Mesenchymal stem cell (in vitro differentiated cells and primary cell): Measurements from ENCODE around the gene FXYD6.
A peak's percentile ranks its signal among the peaks of the same experiment; 100 is the strongest.

Source experiments
- DNase-seq: peaks from one replicate; pipeline ENCODE4 v3.0.0-alpha.2; 2013
- H2AFZ ChIP-seq: one replicate; pipeline ENCODE4 v1.6.1; 2013; ENCODE audit warnings: low read depth, mild to moderate bottlenecking, control low read depth, inconsistent platforms, low read length, moderate library complexity
- H2AK5ac ChIP-seq: 2 replicates; pipeline ENCODE4 v1.6.1; 2013; ENCODE audit warnings: low read length, moderate library complexity, mild to moderate bottlenecking, inconsistent platforms; ENCODE audit not compliant: severe bottlenecking
- H2BK120ac ChIP-seq: one replicate; pipeline ENCODE4 v1.6.1; 2013; ENCODE audit warnings: low read depth, mild to moderate bottlenecking, inconsistent platforms, low read length, moderate library complexity
- H2BK12ac ChIP-seq, 2 experiments: one replicate each; pipeline ENCODE4 v1.6.1; 2013; ENCODE audit warnings: inconsistent platforms in 2 of 2, low read length in 2 of 2, mild to moderate bottlenecking in 2 of 2, moderate library complexity in 2 of 2, control low read depth in 1 of 2
- H2BK15ac ChIP-seq: one replicate; pipeline ENCODE4 v1.6.1; 2013; ENCODE audit warnings: mild to moderate bottlenecking, low read depth, inconsistent platforms; ENCODE audit not compliant: poor library complexity, severe bottlenecking
- H2BK5ac ChIP-seq: 2 replicates; pipeline ENCODE4 v1.6.1; 2013; ENCODE audit warnings: low read depth, mild to moderate bottlenecking, low read length, control low read depth, inconsistent platforms; ENCODE audit not compliant: poor library complexity, severe bottlenecking
- H3K14ac ChIP-seq, 2 experiments: one replicate each; pipeline ENCODE4 v1.6.1; 2013; ENCODE audit warnings: inconsistent platforms in 2 of 2, low read length in 2 of 2, control low read depth in 1 of 2, mild to moderate bottlenecking in 1 of 2, moderate library complexity in 1 of 2
- H3K18ac ChIP-seq, 2 experiments: one replicate each; pipeline ENCODE4 v1.6.1; 2013; ENCODE audit warnings: inconsistent platforms in 2 of 2, low read length in 2 of 2, control low read depth in 1 of 2, low read depth in 1 of 2, mild to moderate bottlenecking in 1 of 2
- H3K23ac ChIP-seq, 2 experiments: one replicate each; pipeline ENCODE4 v1.6.1; 2013; ENCODE audit warnings: inconsistent platforms in 2 of 2, low read length in 2 of 2, mild to moderate bottlenecking in 2 of 2, moderate library complexity in 2 of 2, control low read depth in 1 of 2
- H3K27ac ChIP-seq: 2 replicates; pipeline ENCODE4 v1.5.1; 2013; ENCODE audit warnings: mild to moderate bottlenecking, moderate library complexity, low read length, control low read depth, inconsistent platforms; ENCODE audit not compliant: poor library complexity, severe bottlenecking
- H3K27me3 ChIP-seq, 2 experiments: 2 replicates each; pipeline versions ENCODE4 v1.6.1 to v1.7.0; 2013; ENCODE audit warnings: low read length in 2 of 2, mild to moderate bottlenecking in 2 of 2, moderate library complexity in 2 of 2, control low read depth in 1 of 2, inconsistent platforms in 1 of 2; ENCODE audit not compliant: control insufficient read depth in 1 of 2, insufficient read depth in 1 of 2
- H3K36me3 ChIP-seq, 2 experiments: 2 replicates each; pipeline versions ENCODE4 v1.6.1 to v1.7.0; 2013; ENCODE audit warnings: low read length in 2 of 2, control low read depth in 1 of 2, inconsistent platforms in 1 of 2, low read depth in 1 of 2, mild to moderate bottlenecking in 1 of 2; ENCODE audit not compliant: insufficient read depth in 2 of 2, control insufficient read depth in 1 of 2
- H3K4ac ChIP-seq, 2 experiments: one replicate each; pipeline ENCODE4 v1.6.1; 2013; ENCODE audit warnings: inconsistent platforms in 2 of 2, low read length in 2 of 2, mild to moderate bottlenecking in 2 of 2, moderate library complexity in 2 of 2, control low read depth in 1 of 2, low read depth in 1 of 2
- H3K4me1 ChIP-seq: 2 replicates; pipeline ENCODE4 v1.6.1; 2013; ENCODE audit warnings: low read depth, low read length, control low read depth; ENCODE audit not compliant: control insufficient read depth, insufficient read depth
- H3K4me2 ChIP-seq: 2 replicates; pipeline ENCODE4 v1.6.1; 2013; ENCODE audit warnings: low read length, mild to moderate bottlenecking, inconsistent platforms; ENCODE audit not compliant: poor library complexity, severe bottlenecking
- H3K4me3 ChIP-seq, 2 experiments: 2 replicates each; pipeline versions ENCODE4 v1.5.1 to v1.7.0; 2013; ENCODE audit warnings: low read length in 2 of 2, mild to moderate bottlenecking in 2 of 2, control low read depth in 1 of 2, low read depth in 1 of 2; ENCODE audit not compliant: insufficient read depth in 1 of 2
- H3K79me1 ChIP-seq: replicated peaks from 2 replicates; pipeline ENCODE4 v1.6.1; 2013; ENCODE audit warnings: mild to moderate bottlenecking, control low read depth, low read length, inconsistent platforms; ENCODE audit not compliant: poor library complexity, severe bottlenecking
- H3K9ac ChIP-seq: 2 replicates; pipeline ENCODE4 v1.7.0; 2013; ENCODE audit warnings: mild to moderate bottlenecking, low read length, moderate library complexity
- H3K9me3 ChIP-seq: 2 replicates; pipeline ENCODE4 v1.7.0; 2013; ENCODE audit warnings: mild to moderate bottlenecking, low read length; ENCODE audit not compliant: control insufficient read depth
- H4K8ac ChIP-seq: one replicate; pipeline ENCODE4 v1.6.1; 2013; ENCODE audit warnings: inconsistent platforms, mild to moderate bottlenecking, low read length, moderate library complexity
- H4K91ac ChIP-seq: one replicate; pipeline ENCODE4 v1.6.1; 2013; ENCODE audit warnings: mild to moderate bottlenecking, low read length, inconsistent platforms
- WGBS: methylation state at CpG from one replicate; pipeline ENCODE4 v1.1.7; 2013; ENCODE audit warnings: mixed read lengths; 5-methylcytosine and 5-hydroxymethylcytosine counted together

Gene FXYD6

GRCh38 chr11:117830674-117831351 lies 45.6 kb downstream of the FXYD6 start:
- Histone ChIP-seq H3K9me3 (no peaks in the 10 kb centered on the region), H3K4me2 (no peak overlapping the region), H2AK5ac (peak overlapping the region; percentile 83), H2AFZ (no peak overlapping the region), H3K9ac (no peak overlapping the region), H3K14ac (no peak overlapping the region), H3K27me3 (peaks cover 0 to 74% of the 10 kb centered on the region in 2 experiments), H4K91ac (no peak overlapping the region), H3K23ac (no peak overlapping the region), H2BK5ac (no peak overlapping the region), H2BK120ac (peak overlapping the region; percentile 51), H3K4me3 (no peak overlapping the region), H4K8ac (no peak overlapping the region), H3K4me1 (peaks cover 56% of the 10 kb centered on the region), H3K79me1 (peaks cover 4% of the 10 kb centered on the region), H3K36me3 (peaks cover 0 to 9% of the 10 kb centered on the region in 2 experiments), H3K27ac (no peak overlapping the region), H2BK15ac (no peak overlapping the region), H2BK12ac (no peak overlapping the region), H3K4ac (no peak overlapping the region), H3K18ac (no peak overlapping the region)
- WGBS, result 92% methylated on average over 6 of the region's 6 CpGs
- no peak for DNase-seq

- Histone ChIP-seq H3K4me3 (no peak overlapping the region), H2BK15ac (no peak overlapping the region), H3K23ac (no peak overlapping the region), H3K9me3 (no peaks in the 10 kb centered on the region), H3K79me1 (peaks cover 4% of the 10 kb centered on the region), H2AFZ (no peak overlapping the region), H4K8ac (no peak overlapping the region), H3K27me3 (peaks cover 0 to 75% of the 10 kb centered on the region in 2 experiments), H2AK5ac (peak overlapping the region; percentile 69), H2BK120ac (no peak overlapping the region), H2BK5ac (peak overlapping the region; percentile 49), H3K36me3 (peaks cover 0 to 7% of the 10 kb centered on the region in 2 experiments), H3K14ac (no peak overlapping the region), H4K91ac (peak overlapping the region; percentile 18), H3K9ac (no peak overlapping the region), H2BK12ac (peak overlapping the region; percentile 38 to 48), H3K4ac (no peak overlapping the region), H3K4me2 (no peak overlapping the region), H3K27ac (peak overlapping the region; percentile 26), H3K4me1 (peaks cover 63% of the 10 kb centered on the region), H3K18ac (peak overlapping the region in 1 of 2 experiments; percentile 52)
- no peak for DNase-seq
- WGBS, result 85% methylated on average over 14 of the region's 14 CpGs
These were observed 46.4 kb downstream of the FXYD6 start for GRCh38 chr11:117830072-117830471.

GRCh38 chr11:117829369-117829725 lies 47.1 kb downstream of the FXYD6 start:
- Histone ChIP-seq H3K9ac (no peak overlapping the region), H4K8ac (peak overlapping the region; percentile 86), H3K18ac (peak overlapping the region; percentile 52 to 93), H3K36me3 (peaks cover 0 to 3% of the 10 kb centered on the region in 2 experiments), H3K4me1 (peaks cover 68% of the 10 kb centered on the region), H3K79me1 (peaks cover 4% of the 10 kb centered on the region), H2BK15ac (no peak overlapping the region), H3K14ac (no peak overlapping the region), H2BK12ac (peak overlapping the region; percentile 49 to 76), H3K4ac (peak overlapping the region; percentile 3 to 42), H2BK120ac (no peak overlapping the region), H2AFZ (no peak overlapping the region), H3K4me2 (no peak overlapping the region), H2BK5ac (peak overlapping the region; percentile 95), H3K9me3 (no peaks in the 10 kb centered on the region), H3K27ac (peak overlapping the region; percentile 89), H2AK5ac (peak overlapping the region; percentile 59), H4K91ac (peak overlapping the region; percentile 92), H3K4me3 (no peak overlapping the region), H3K23ac (no peak overlapping the region), H3K27me3 (peaks cover 0 to 69% of the 10 kb centered on the region in 2 experiments)
- DNase-seq, result no peak
- WGBS, result 66% methylated on average over 5 of the region's 7 CpGs

- Histone ChIP-seq H4K8ac (peak overlapping the region; percentile 86), H3K27ac (peak overlapping the region; percentile 89), H3K18ac (peak overlapping the region; percentile 52 to 93), H2BK5ac (peak overlapping the region; percentile 95), H3K4ac (peak overlapping the region; percentile 3 to 42), H3K27me3 (peaks cover 0 to 64% of the 10 kb centered on the region in 2 experiments), H3K4me3 (no peak overlapping the region), H2BK12ac (peak overlapping the region; percentile 49 to 76), H3K14ac (peak overlapping the region in 1 of 2 experiments; percentile 20), H2AFZ (no peak overlapping the region), H3K9me3 (no peaks in the 10 kb centered on the region), H3K79me1 (peaks cover 4% of the 10 kb centered on the region), H2AK5ac (peak overlapping the region; percentile 59), H3K4me1 (peaks cover 65% of the 10 kb centered on the region), H2BK15ac (peak overlapping the region; percentile 29), H3K23ac (no peak overlapping the region), H4K91ac (peak overlapping the region; percentile 92), H2BK120ac (no peak overlapping the region), H3K9ac (no peak overlapping the region), H3K4me2 (no peak overlapping the region), H3K36me3 (peaks cover 0 to 3% of the 10 kb centered on the region in 2 experiments)
- peak; percentile 91 for DNase-seq
- WGBS, result 38% methylated on average over 12 of the region's 16 CpGs
These were observed 47.7 kb downstream of the FXYD6 start for GRCh38 chr11:117828611-117829368.
